Endometrial microvascular endothelial cells (primary cell): ENCODE data around the gene CXCL3. TPM values are rescaled to one million over a fixed set of nuclear protein-coding genes. Genes with fewer than 3 reads are reported as not detected.

ENCODE experiments used
- in situ Hi-C: cut with HindIII; loops from 2 replicates; pipeline ENCODE4 v1.10.0; 2017; ENCODE audit warnings: low sequenced_read_pairs, low pct_unique_long_range_greater_than_20kb; ENCODE audit errors: inconsistent ontology term
- total RNA-seq: library from RNA; depleted of rRNA; stranded (reverse); fragments of >200 nt; gene quantifications from one replicate; pipeline ENCODE4 v1.2.3, GENCODE V29; 2015; ENCODE audit errors: inconsistent ontology term

Gene CXCL3
- total RNA-seq, 1 donor from 2014 or later: 2.7 TPM

- in situ Hi-C loops: no loop called here
These were observed 18.5 kb upstream of the CXCL3 start for GRCh38 chr4:74056858-74057562.

DNA sequence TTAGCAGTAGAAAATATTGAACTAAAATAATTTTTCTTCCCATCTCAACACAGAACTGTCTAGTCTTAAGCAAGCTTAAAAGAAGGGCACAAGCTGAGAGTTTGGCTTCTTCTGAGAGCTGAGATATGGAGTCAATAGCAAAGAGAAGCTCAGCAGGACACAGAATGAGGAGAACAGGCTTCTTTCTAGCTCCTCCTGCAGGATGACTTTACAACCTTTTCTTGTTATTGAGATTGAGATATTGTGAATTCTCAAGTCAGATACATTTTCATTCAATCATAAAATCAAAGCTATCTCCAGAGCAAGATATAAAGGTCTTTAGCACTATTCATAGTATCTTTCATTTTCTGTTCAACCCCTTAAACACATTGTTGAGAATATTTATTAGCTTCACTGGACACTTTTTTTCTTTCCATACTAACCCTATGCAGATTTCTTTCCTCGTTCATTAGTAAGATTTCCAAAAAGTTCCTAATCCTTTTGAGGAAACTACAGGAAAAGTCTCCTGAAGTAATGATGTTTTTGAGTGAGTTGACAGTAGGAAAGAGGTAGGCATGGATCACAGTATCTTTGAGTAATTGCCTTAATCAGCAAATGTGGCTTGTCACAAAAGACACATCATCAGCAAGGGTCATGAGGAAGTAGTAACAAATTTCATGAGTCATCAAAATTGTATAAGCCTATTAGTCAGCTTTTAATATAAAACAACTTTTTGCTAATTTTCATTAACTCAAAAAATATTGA lies 17.8 kb upstream of the CXCL3 start:
- in situ Hi-C loops: no loop called here

DNA sequence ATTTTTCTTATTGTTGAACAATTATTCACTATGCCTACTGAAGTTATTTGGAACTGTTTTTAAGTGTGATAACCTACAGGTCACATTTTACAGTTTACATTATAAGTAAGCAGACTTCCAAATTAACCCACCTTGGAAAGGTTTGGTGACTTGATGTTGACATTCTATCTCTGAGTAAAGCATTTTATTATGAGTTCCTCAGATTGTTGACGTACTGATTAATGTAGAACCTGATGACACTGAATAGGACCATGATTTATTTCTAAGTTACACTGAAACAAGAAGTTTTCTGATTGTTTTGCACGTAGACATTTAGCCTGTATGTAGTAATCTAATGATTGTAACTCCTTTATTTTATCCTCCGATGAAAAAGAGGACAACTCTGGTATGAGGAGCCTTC lies 17.0 kb upstream of the CXCL3 start:
- in situ Hi-C loops: no loop called here

GRCh38 chr4:74055096-74055495 lies 16.6 kb upstream of the CXCL3 start:
- in situ Hi-C loops: no loop called here

GRCh38 chr4:74054483-74055047 lies 16.1 kb upstream of the CXCL3 start:
- in situ Hi-C loops: no loop called here

- in situ Hi-C loops: no loop called here
These were observed 8.7 kb upstream of the CXCL3 start for GRCh38 chr4:74047152-74047551.

GRCh38 chr4:74045772-74046171 lies 7.3 kb upstream of the CXCL3 start:
- in situ Hi-C loops: no loop called here

DNA sequence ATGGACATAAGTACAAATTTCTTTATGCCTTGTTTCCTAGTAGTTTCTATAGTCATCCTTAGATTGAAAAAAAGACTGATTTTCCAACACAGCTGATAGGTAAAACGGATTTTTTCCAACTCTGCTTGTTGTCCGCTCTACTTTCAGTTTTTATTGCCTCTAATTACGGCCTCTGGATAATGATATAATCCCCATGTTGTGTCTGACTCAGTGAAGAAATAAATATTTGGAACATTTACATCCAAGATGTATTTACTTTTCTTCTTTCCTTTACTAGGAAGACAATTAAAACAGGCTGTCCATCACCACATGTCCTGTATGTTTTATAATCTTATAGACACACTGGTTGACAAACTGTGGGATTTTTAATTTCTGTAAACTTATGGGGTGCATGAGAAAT lies 6.8 kb upstream of the CXCL3 start:
- in situ Hi-C loops: no loop called here

DNA sequence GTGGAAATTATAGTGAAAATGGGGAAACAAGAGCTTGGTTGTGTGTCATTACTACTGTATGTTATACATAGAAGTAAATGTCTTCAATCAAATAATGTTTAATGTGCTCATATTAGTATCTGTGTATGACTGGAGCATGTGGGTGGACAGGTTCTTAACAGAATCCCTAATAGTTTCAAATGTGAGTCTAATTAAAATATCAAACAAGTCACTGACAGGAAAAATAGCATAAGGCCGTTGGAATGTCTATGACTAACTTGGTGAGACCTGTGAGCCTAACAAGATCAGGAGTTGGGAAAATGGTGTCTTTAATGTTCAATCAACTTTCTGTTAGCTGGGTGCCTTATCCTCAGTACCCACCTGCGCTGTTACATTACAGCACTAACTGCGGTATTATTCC lies 6.2 kb upstream of the CXCL3 start:
- in situ Hi-C loops: no loop called here

DNA sequence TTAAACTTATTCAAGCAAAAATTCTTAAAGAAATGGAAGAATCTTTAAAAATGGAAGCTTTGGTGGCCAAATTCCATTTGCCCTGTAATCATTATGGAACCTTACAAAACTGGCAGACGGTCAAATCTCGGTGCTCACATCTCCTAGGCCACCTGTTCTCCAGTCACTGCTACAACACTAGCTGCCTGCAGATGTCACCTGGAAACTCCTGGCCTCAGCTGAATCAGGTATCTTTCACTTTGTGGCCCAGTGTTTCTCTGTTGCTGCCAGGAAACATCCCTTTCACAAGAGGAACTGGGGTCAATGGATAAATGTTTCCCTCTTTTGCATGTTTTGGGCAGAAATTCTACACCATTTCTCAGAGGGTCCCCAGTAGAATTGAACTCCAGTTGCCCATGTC lies 4.2 kb upstream of the CXCL3 start:
- in situ Hi-C loops: no loop called here

GRCh38 chr4:74041418-74041817 lies 2.9 kb upstream of the CXCL3 start:
- in situ Hi-C loops: no loop called here

DNA sequence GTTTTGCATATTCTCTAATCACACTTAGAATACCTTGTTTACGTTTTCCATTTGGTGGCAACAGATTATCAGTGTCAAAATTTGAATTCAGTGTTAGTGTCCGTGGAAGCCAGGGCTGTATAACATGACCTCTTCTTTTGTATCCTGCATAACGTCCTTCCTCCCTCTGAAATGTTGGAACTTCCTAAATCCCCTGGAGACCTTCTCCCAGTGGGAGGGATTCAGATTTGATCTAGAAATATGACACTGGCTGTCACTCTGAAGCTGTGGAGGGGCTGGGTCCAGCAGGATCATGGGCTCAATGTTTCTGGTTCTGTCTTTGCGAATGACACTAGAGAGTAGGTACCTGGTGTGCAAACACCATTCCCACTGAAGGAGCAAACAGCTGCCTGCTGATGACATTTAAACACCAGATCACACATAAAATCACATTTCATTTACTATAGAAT lies 850 bp upstream of the CXCL3 start:
- in situ Hi-C loops: no loop called here

GRCh38 chr4:74038086-74038424 lies 434 bp downstream of the CXCL3 start:
- in situ Hi-C loops: no loop called here

GRCh38 chr4:74037076-74037955 lies 1.2 kb downstream of the CXCL3 start:
- in situ Hi-C loops: no loop called here

DNA sequence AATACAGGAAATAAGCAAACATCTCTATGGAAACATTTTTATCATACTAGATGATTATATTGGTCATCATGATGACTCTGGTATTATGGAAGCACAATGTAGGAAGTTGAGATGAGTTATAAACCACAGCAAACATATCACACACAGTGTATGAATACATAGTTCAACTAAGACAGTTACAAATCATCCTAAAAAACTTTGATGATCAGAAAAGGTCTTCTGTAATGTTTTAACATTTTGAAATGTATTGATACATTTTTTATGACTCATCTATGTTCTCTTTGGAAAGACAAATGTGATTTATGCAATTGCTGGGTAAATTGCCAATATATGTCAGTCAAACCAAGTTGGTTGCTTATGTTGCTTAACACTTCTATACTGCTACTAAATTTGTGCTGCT lies 4.8 kb downstream of the CXCL3 start:
- in situ Hi-C loops: no loop called here

- in situ Hi-C loops: no loop called here
These were observed 6.4 kb downstream of the CXCL3 start for GRCh38 chr4:74032064-74032463.

- in situ Hi-C loops: no loop called here
These were observed 6.9 kb downstream of the CXCL3 start for GRCh38 chr4:74031576-74031975.

GRCh38 chr4:74030285-74030684 lies 8.2 kb downstream of the CXCL3 start:
- in situ Hi-C loops: no loop called here

DNA sequence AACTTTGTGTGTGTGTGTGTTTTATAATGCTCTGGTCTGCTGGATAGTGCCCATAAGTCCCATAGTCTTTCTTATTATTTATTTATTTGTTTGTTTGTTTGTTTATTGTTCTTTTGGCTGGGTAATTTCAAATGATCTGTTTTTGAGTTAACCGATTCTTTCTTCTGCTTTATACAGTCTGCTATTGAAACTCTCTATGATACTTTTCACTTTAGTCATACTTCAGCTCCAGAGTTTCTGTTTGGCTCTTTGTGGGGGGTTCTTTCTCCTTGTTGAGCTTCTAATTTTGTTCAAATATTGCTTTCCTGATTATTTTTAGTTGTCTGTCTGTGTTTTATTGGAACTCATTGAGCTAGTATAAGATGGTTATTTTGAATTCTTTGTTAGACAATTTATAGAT lies 10.0 kb downstream of the CXCL3 start:
- in situ Hi-C loops: no loop called here
